ENCODE results near the gene CCDC54. TPM values are rescaled to one million over a fixed set of nuclear protein-coding genes. Genes with fewer than 3 reads are reported as not detected.

Gene CCDC54
- total RNA-seq, 1 donor from 2014 or later: not detected

DNA sequence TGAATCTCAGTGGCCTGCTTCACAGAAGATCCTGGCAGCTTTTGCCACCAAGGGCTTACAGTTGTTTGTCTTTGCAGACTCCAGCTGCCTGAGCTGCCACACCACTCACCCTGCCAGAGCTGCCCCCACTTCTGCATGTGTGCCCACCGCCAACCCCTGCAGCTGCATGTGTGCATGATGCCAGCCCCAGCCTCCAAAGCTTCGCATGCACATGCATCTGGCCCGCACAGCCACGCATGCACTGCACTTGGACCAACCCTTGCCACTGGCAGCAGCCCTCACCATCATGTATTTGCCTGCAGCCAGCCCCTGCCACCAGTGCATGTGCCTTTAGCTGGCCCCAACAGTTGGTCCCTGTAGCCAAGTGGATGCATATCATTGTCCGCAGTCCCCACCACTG is 31.3 kb downstream of the CCDC54 start:
- DNase-seq (ENCODE audit: extremely low spot score in 2 of 2): no peak
- TF ChIP-seq POLR2A (IDR thresholded peaks at IDR 0.05): no peak
- Histone ChIP-seq H3K36me3 (no peaks in the 10 kb centered on the region), H3K27ac (no peak overlapping the region), H3K27me3 (no peaks in the 10 kb centered on the region), H3K4me1 (no peaks in the 10 kb centered on the region), H3K9me3 (no peaks in the 10 kb centered on the region), H3K4me3 (no peak overlapping the region)
- intact Hi-C loops (cut with DNase I): no loop called here

- intact Hi-C loops (cut with DNase I): no loop called here
- Histone ChIP-seq H3K27ac (no peak overlapping the region), H3K4me3 (no peak overlapping the region), H3K27me3 (no peaks in the 10 kb centered on the region), H3K4me1 (no peaks in the 10 kb centered on the region), H3K9me3 (no peaks in the 10 kb centered on the region), H3K36me3 (no peaks in the 10 kb centered on the region)
- TF ChIP-seq POLR2A (IDR thresholded peaks at IDR 0.05): no peak
- no peak for TF ChIP-seq POLR2AphosphoS5 (IDR thresholded peaks at IDR 0.05; ENCODE audit: insufficient read depth in 1 of 2, low read depth in 1 of 2)
- TF ChIP-seq CTCF (IDR thresholded peaks at IDR 0.05): no peak
- DNase-seq (ENCODE audit: extremely low spot score in 2 of 2): no peak
Observed at GRCh38 chr3:107409365-107409764, 32.1 kb downstream of the CCDC54 start.

DNA sequence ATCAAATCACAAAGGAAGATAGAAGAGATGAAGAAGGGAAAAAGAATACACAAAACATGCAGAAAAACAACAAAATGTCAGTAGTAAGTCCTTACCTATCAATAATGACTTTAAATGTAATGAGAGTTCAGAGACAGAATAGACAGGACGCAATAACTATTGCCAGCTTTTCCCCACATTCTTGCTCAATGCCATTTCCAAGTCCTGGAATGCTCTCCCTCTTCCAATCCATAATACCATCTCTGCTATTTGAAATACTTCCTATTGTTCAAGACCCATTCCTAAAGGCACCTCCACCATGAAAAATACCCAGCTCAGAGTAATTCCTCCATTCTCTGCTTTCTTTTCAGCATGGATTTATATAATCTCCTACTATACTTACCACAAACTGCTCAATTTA is 33.4 kb downstream of the CCDC54 start:
- Histone ChIP-seq H3K27ac (no peak overlapping the region), H3K36me3 (no peaks in the 10 kb centered on the region), H3K4me1 (no peaks in the 10 kb centered on the region), H3K9me3 (no peaks in the 10 kb centered on the region), H3K27me3 (no peaks in the 10 kb centered on the region), H3K4me3 (no peak overlapping the region)
- no peak for TF ChIP-seq CTCF (IDR thresholded peaks at IDR 0.05)
- TF ChIP-seq POLR2AphosphoS5 (IDR thresholded peaks at IDR 0.05; ENCODE audit: insufficient read depth in 1 of 2, low read depth in 1 of 2): no peak
- TF ChIP-seq POLR2A (IDR thresholded peaks at IDR 0.05): no peak
- intact Hi-C loops (cut with DNase I): no loop called here
- no peak for DNase-seq (ENCODE audit: extremely low spot score in 2 of 2)

- no peak overlapping the region for H3K4me3 ChIP-seq
- no peaks in the 10 kb centered on the region for H3K36me3 ChIP-seq
- no peaks in the 10 kb centered on the region for H3K4me1 ChIP-seq
- no peak overlapping the region for H3K27ac ChIP-seq
- no peak for DNase-seq (ENCODE audit: extremely low spot score in 2 of 2)
- no peaks in the 10 kb centered on the region for H3K27me3 ChIP-seq
- H3K9me3 ChIP-seq: no peaks in the 10 kb centered on the region
- intact Hi-C loops (cut with DNase I): no loop called here
- TF ChIP-seq POLR2AphosphoS5 (IDR thresholded peaks at IDR 0.05; ENCODE audit: insufficient read depth in 1 of 2, low read depth in 1 of 2) (no peak), POLR2A (IDR thresholded peaks at IDR 0.05) (no peak), CTCF (IDR thresholded peaks at IDR 0.05) (no peak)
Observed at GRCh38 chr3:107411056-107411455, 33.8 kb downstream of the CCDC54 start.

- H3K27me3 ChIP-seq: no peaks in the 10 kb centered on the region
- no peaks in the 10 kb centered on the region for H3K9me3 ChIP-seq
- no peaks in the 10 kb centered on the region for H3K4me1 ChIP-seq
- DNase-seq (ENCODE audit: extremely low spot score in 2 of 2): no peak
- no peak for TF ChIP-seq POLR2AphosphoS5 (IDR thresholded peaks at IDR 0.05; ENCODE audit: insufficient read depth in 1 of 2, low read depth in 1 of 2)
- no peak for TF ChIP-seq CTCF (IDR thresholded peaks at IDR 0.05)
- TF ChIP-seq POLR2A (IDR thresholded peaks at IDR 0.05): no peak
- no peaks in the 10 kb centered on the region for H3K36me3 ChIP-seq
- intact Hi-C loops (cut with DNase I): no loop called here
- no peak overlapping the region for H3K27ac ChIP-seq
- no peak overlapping the region for H3K4me3 ChIP-seq
Observed at GRCh38 chr3:107411779-107412178, 34.5 kb downstream of the CCDC54 start.

DNA sequence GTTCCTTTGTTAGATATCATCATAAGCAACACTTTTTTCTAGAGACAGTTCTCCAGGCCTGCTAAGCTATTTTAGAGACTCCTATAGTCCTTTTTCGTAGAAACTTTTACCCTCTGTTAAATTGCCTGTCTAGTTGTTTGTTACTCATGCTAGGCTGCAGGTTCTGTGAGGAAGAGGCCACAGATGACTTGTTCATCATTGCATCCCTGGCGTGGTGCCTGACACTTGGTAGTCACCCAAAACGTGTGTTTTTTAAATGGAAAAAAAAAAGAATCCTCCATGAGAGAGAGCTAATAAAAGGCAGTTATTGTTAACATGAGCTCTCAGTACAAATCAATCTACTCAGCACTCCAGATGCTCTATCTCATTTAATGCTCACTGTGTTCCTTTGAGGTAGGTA is 35.1 kb downstream of the CCDC54 start:
- Histone ChIP-seq H3K4me1 (no peaks in the 10 kb centered on the region), H3K36me3 (no peaks in the 10 kb centered on the region), H3K27ac (no peak overlapping the region), H3K27me3 (no peaks in the 10 kb centered on the region), H3K4me3 (no peak overlapping the region), H3K9me3 (no peaks in the 10 kb centered on the region)
- intact Hi-C loops (cut with DNase I): no loop called here
- no peak for TF ChIP-seq POLR2A (IDR thresholded peaks at IDR 0.05)
- no peak for TF ChIP-seq POLR2AphosphoS5 (IDR thresholded peaks at IDR 0.05; ENCODE audit: insufficient read depth in 1 of 2, low read depth in 1 of 2)
- no peak for TF ChIP-seq CTCF (IDR thresholded peaks at IDR 0.05)
- no peak for DNase-seq (ENCODE audit: extremely low spot score in 2 of 2)
